GM18861 (cell line): ENCODE measurements around the gene CCL3.
A peak's percentile ranks its signal among the peaks of the same experiment; 100 is the strongest.
"Not testable (repeated sequence)": the region's sequence is repeated elsewhere in the genome, so short reads cannot be mapped to it uniquely, and the experiment has no call there.

Experiments used
- ATAC-seq: cut with Tn5 transposase; IDR thresholded peaks from one replicate; pipeline ENCODE4 v1.9.1; 2021; ENCODE audit not compliant: unreplicated experiment

Gene CCL3

GRCh38 chr17:36117505-36118382 is 27.8 kb upstream of the CCL3 start:
- peak; percentile 38 for ATAC-seq

GRCh38 chr17:36115649-36115977 is 25.7 kb upstream of the CCL3 start:
- ATAC-seq = not testable (repeated sequence)

- ATAC-seq = not testable (repeated sequence)
Observed at GRCh38 chr17:36114971-36115648, 25.2 kb upstream of the CCL3 start.

GRCh38 chr17:36113131-36113530 is 23.2 kb upstream of the CCL3 start:
- not testable (repeated sequence) for ATAC-seq

GRCh38 chr17:36112572-36112971 is 22.6 kb upstream of the CCL3 start:
- no peak for ATAC-seq

GRCh38 chr17:36111068-36111490 is 21.1 kb upstream of the CCL3 start:
- ATAC-seq = no peak

- ATAC-seq = not testable (repeated sequence)
Observed at GRCh38 chr17:36108265-36108664, 18.3 kb upstream of the CCL3 start.

- ATAC-seq = no peak
Observed at GRCh38 chr17:36107660-36108059, 17.7 kb upstream of the CCL3 start.

DNA sequence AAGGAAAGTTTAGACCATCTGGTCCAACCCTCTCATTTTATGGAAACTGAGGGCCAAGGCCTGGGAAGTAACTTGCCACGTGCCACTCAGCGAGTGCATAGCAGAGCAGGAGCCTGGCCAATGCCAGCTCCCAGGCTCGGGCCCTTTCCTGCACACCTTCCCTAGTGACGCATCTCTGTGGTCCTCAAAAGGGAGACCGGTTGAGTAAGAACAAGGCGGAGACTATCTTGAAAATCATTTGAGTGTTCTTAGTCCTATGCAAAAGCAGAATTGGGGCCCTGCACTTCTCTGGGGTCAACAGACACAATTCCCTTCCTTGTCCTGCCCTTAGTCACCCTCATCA is 16.5 kb upstream of the CCL3 start:
- ATAC-seq = no peak

DNA sequence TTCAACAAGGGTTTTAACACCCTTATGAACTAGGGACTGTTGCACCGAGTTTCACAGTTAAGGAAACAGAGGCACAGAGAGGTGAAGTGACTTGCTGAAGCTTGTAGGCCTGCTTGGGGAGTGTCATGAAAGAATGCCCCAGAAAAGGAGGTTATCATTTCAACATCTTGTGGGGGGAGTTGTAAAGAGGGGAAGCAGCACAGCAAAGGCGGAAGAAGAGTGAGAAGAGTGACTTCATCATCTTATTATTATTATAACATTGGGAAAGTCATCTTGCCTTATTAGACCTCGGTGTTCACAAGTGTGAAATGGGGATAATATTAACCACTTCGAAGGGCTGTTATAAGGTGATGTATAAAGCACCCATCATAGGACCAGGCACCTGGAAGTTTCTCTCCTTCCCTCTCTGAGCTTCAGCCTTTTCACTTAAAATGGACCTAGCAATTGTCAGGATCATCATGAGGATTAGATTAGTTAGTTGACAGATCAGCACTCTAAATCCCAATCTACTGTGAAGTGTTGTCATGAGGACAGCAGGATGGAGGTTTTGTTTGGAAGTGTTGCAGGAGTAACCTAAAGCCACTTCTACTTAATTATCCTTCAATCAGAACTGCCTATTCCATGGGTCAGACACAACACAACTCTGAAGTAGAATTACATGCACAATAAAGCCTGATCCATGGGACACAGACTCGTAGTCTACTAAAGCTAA is 16.0 kb upstream of the CCL3 start:
- ATAC-seq = no peak

DNA sequence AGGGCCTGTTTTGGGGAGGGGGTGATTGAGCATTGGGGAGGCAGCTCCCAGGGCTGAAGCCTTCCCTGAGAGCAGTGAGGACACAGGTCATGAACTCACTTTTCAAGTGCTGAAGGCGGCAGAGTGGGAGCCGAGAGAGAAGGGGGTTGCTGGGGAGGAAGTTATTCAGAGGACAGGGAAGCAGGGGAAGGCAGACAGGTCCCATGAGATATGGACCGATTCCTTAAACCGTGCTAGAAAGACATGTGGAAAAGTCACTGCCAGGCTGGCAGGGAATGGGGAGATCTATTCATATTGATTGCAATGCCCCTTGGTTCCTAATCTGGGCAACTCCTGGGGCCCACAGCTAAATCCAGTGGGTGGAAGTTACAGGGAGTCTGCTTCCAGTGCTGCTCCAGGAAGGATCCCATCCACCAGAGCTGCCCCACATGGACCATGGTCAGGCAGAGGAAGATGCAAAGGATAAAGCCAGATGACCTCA is 14.8 kb upstream of the CCL3 start:
- no peak for ATAC-seq

DNA sequence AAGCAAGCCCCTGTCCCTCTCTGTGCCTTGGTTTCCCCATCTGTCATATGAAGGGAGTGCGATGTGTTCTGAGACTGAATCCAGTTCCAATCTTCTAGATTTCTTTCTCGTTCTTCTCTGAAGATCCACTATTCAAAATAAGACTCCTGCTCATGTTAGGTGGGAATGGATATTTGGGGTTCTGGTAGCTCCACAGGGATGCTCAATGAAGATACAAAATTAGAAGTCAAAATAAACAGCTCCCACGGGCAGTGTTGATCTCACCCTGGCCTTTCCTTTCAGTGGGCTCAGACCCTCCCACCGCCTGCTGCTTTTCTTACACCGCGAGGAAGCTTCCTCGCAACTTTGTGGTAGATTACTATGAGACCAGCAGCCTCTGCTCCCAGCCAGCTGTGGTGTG is 14.3 kb upstream of the CCL3 start:
- ATAC-seq = not testable (repeated sequence)

DNA sequence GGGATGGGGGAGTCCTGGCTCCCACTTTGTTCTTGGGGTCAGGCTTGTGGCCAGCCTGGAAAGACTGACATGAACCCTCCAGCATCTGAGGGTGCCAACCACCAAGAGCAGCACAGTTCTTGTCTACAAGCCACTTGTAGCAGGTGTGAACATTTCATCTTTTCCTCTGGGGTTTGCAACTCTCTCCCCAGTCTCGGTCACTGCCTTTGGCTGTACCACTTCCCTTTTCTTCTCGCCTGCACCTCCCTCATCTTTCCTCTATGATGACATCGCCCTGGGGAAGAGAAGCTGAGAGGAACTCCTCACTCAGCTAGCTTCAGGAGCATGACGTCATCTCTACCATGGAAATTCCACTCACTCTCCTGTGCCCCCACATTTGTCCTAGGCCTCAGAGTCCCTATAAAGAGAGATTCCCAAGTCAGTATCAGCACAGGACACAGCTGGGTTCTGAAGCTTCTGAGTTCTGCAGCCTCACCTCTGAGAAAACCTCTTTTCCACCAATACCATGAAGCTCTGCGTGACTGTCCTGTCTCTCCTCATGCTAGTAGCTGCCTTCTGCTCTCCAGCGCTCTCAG is 13.5 kb upstream of the CCL3 start, which contains the start of gene CCL4:
CCL4 (plus strand) TSS at position 427 of the 575 bp plus-strand sequence; CDS start at position 506, 79 bp downstream.
- ATAC-seq = peak; percentile 66

DNA sequence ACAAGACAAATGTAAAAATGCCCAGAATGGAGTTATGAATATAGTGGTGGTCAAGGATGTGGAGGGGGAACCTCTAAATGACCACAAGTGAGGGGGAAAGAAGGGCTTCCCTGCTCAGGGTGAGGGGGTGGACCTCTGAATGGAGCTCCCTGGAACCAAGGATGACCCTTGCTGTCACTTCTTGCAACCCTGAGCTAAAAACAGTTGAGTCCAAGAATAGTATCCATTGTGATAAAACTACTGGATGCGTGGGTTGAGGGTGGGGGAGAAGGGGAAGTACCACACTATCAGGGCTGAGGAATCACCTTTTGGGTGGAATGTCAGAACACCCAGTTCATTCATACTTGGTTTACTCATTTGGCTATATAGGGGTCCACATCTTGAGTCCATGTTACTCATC is 9.1 kb upstream of the CCL3 start:
- not testable (repeated sequence) for ATAC-seq

GRCh38 chr17:36095992-36096391 is 6.0 kb upstream of the CCL3 start:
- no peak for ATAC-seq

GRCh38 chr17:36094746-36095145 is 4.8 kb upstream of the CCL3 start:
- no peak for ATAC-seq

DNA sequence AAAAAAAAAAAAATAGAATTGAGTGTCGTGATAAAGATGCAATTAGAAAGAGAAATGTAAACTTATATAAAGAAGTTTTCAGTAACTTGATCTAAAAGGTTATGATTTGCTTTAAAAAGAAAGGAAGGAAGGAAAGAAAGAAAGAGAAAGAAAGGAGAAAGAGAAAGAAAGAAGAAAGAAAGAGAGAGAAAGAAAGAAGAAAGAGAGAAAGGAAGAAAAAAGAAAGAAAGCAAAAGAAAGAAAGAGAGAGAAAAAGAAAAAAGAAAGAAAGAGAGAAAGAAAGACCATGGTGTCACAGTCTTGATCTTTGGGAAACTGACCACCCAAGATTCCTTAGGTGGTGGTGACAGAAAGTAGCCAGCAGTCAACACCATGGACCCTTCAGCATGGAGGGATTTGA is 4.3 kb upstream of the CCL3 start:
- no peak for ATAC-seq

GRCh38 chr17:36092715-36093114 is 2.8 kb upstream of the CCL3 start:
- not testable (repeated sequence) for ATAC-seq

- peak; percentile 21 for ATAC-seq
Observed at GRCh38 chr17:36092230-36092629, 2.3 kb upstream of the CCL3 start.

DNA sequence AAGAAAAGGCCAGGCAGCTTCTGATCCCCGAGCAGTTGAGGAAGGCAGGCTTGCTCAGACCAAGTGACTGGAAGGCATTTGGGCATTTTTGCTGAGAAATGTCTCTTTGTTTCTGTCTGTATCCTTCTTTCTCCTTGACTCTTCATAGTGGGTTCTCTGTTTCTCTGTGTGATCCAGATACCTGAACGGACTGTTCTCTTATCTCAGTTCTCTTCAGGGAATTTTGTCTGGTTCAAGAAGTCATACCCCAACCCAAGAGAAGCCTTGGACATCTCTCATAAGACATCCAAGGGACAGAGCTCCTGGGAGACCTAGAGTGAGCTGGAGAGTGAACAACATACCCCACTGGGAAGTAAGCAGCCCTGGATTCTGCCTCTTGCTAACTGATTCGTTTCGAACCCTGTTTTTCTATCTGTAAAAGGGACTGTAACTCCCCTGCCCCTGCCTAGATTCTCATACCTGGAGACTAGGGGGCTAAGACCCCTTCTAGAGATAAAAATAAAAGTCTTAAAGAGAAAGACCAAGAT is 541 bp downstream of the CCL3 start:
- ATAC-seq = no peak
